Right cardiac atrium (tissue), 5 donors: ENCODE data around the gene ACTC1. TPM values are rescaled to one million over a fixed set of nuclear protein-coding genes. Genes with fewer than 3 reads are reported as not detected.
A peak's percentile ranks its signal among the peaks of the same experiment; 100 is the strongest.

Experiments
- ATAC-seq, 2 donors: fragments of 200-7000 bp; cut with Tn5 transposase; one replicate each; pipeline versions ENCODE4 v1.8.0 to v1.9.1; 2020; ENCODE audit warnings: moderate library complexity in 2 of 2, mild to moderate bottlenecking in 1 of 2
- DNase-seq, 3 donors: peaks; one replicate each; pipeline ENCODE4 v3.0.0-alpha.2; 2020
- H3K27ac ChIP-seq: one replicate; pipeline ENCODE4 v1.5.1; 2013; ENCODE audit warnings: mild to moderate bottlenecking, low read length, control low read depth, moderate library complexity
- H3K27me3 ChIP-seq: one replicate; pipeline ENCODE4 v1.6.1; 2013; ENCODE audit not compliant: control insufficient read depth, insufficient read depth
- H3K4me1 ChIP-seq: one replicate; pipeline ENCODE4 v1.6.1; 2013; ENCODE audit warnings: low read length; ENCODE audit not compliant: control insufficient read depth, insufficient read depth
- H3K4me3 ChIP-seq: one replicate; pipeline ENCODE4 v1.5.1; 2013; ENCODE audit warnings: low read length, control low read depth
- H3K9me3 ChIP-seq: one replicate; pipeline ENCODE4 v1.6.1; 2013; ENCODE audit warnings: low read length; ENCODE audit not compliant: control insufficient read depth
- WGBS: extraction: QIAGEN DNeasy Blood & Tissue Kit; methylation state at CpG from one replicate; pipeline ENCODE4 v1.1.7; 2013; 5-methylcytosine and 5-hydroxymethylcytosine counted together
- intact Hi-C, 4 donors: fragments of 100-400 bp; cut with DNase I; formaldehyde crosslinking; loops; one replicate each; pipeline versions ENCODE4 v1.11.0 to v1.14.0; 2022 to 2023
- long read RNA-seq, 4 donors: library from polyadenylated mRNA; unstranded; transcript quantifications; one replicate each; pipeline ENCODE4 v2.0.0, GENCODE V29; 2020 to 2021
- polyA plus RNA-seq: library from polyadenylated mRNA; stranded (reverse); fragments of 200-250 nt; gene quantifications from one replicate; pipeline ENCODE4 v1.2.3, GENCODE V29; 2013
- total RNA-seq, 4 donors: library from RNA; stranded (reverse); fragmentation: NEBNext Ultra II Directional; extraction: Animal tissue kit (Norgen Biotek cat#: 25700); gene quantifications; one replicate each; pipeline ENCODE4 v1.2.1, GENCODE V29; 2021
- donor health status: healthy with polysubstance abuse.
- donor health status: DM: no; HTN: yes; CAD: no.
- donor health status: DM: no; HTN: no; CAD: no.
- donor health status: DM: no; HTN: yes; CAD: no; lungs with severe emphysema.
- donor health status: DM: yes; HTN: yes; CAD: no.

Gene ACTC1
- total RNA-seq (over 10,000 TPM in 3 of 4 donors, 1,000 to 10,000 TPM in 1; 9,200 to 14,744 (median 13,223) TPM), polyA plus RNA-seq (12,784 TPM)
- long read RNA-seq, donor 1, transcript ACTC1-201 (7 exons, 3,694 nt), result major isoform, 6,561 of 8,801 reads
- long read RNA-seq, donor 1, transcript ACTC1-206 (6 exons, 1,396 nt), result minor isoform, 38 of 8,801 reads
- long read RNA-seq, donor 1, partial matches to known transcripts, result 2,152 of 8,801 reads
- long read RNA-seq, donor 1, other reads (novel, unspliced or antisense), result 49 of 8,801 reads
- long read RNA-seq, donor 2, transcript ACTC1-206 (6 exons, 1,396 nt), result minor isoform, 34 of 4,664 reads
- long read RNA-seq, donor 2, transcript ACTC1-201 (7 exons, 3,694 nt), result major isoform, 3,574 of 4,664 reads
- long read RNA-seq, donor 2, partial matches to known transcripts, result 996 of 4,664 reads
- long read RNA-seq, donor 2, other reads (novel, unspliced or antisense), result 57 of 4,664 reads
- long read RNA-seq, donor 3, transcript ACTC1-206 (6 exons, 1,396 nt), result minor isoform, 85 of 18,995 reads
- long read RNA-seq, donor 3, transcript ACTC1-201 (7 exons, 3,694 nt), result major isoform, 13,744 of 18,995 reads
- long read RNA-seq, donor 3, partial matches to known transcripts, result 5,006 of 18,995 reads
- long read RNA-seq, donor 3, other reads (novel, unspliced or antisense), result 156 of 18,995 reads
- long read RNA-seq, donor 4, transcript ACTC1-206 (6 exons, 1,396 nt), result minor isoform, 21 of 6,630 reads
- long read RNA-seq, donor 4, transcript ACTC1-201 (7 exons, 3,694 nt), result major isoform, 5,440 of 6,630 reads
- long read RNA-seq, donor 4, partial matches to known transcripts, result 1,121 of 6,630 reads
- long read RNA-seq, donor 4, other reads (novel, unspliced or antisense), result 47 of 6,630 reads

- intact Hi-C loops, result loop anchor here in 1 of 4 donors (10.0 kb wide), 1 partner anchor 109 kb away; no protein-coding TSS in a partner anchor
- no peaks in the 10 kb centered on the region for H3K27me3 ChIP-seq
- H3K4me1 ChIP-seq, result peaks cover 7% of the 10 kb centered on the region
- WGBS, result 6% methylated on average over 44 of the region's 44 CpGs
- peak within 1 kb of the TSS; percentile 45 for H3K4me3 ChIP-seq
- no peaks in the 10 kb centered on the region for H3K9me3 ChIP-seq
- ATAC-seq (peak; percentile 59 to 67), DNase-seq (peak; percentile 66 to 88 (median 87))
- H3K27ac ChIP-seq, result peak within 1 kb of the TSS; percentile 96
Observed at GRCh38 chr15:34795267-34796081, at the start of gene ACTC1. TSS of gene ACTC1 (minus strand) at chr15:34795549. CDS start at chr15:34794808, 741 bp downstream.

- no peaks in the 10 kb centered on the region for H3K4me1 ChIP-seq
- no peak for ATAC-seq
- H3K9me3 ChIP-seq, result no peaks in the 10 kb centered on the region
- intact Hi-C loops, result no loop called here
- no peak overlapping the region for H3K27ac ChIP-seq
- DNase-seq, result no peak
- no peaks in the 10 kb centered on the region for H3K27me3 ChIP-seq
- no peak overlapping the region for H3K4me3 ChIP-seq
Observed at GRCh38 chr15:34841262-34841725, 45.9 kb upstream of the ACTC1 start.

DNA sequence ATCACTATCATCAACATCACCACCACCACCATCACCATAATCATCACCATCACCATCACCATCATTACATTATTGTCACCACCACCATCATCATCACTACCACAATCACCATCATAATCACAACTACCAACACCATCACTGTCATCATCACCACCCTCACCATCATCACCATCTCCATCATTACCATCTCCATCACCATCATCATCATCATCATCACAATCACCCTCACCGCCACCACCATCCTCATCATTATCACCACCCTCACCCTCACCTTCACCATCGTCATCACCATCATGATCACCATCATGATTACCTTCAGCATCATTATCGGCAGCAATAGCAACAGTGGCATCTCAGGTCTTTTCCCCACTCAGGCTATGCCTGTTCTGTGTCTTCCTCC is 42.9 kb upstream of the ACTC1 start:
- Histone ChIP-seq H3K4me3 (no peak overlapping the region), H3K27me3 (no peaks in the 10 kb centered on the region), H3K4me1 (no peaks in the 10 kb centered on the region), H3K9me3 (no peaks in the 10 kb centered on the region), H3K27ac (no peak overlapping the region)
- DNase-seq (no peak), ATAC-seq (no peak)
- WGBS, result 96% methylated on average over 3 of the region's 3 CpGs
- intact Hi-C loops, result no loop called here

- Histone ChIP-seq H3K4me3 (no peak overlapping the region), H3K9me3 (no peaks in the 10 kb centered on the region), H3K27me3 (peaks cover 3% of the 10 kb centered on the region), H3K4me1 (no peaks in the 10 kb centered on the region), H3K27ac (no peak overlapping the region)
- intact Hi-C loops, result no loop called here
- ATAC-seq (peak in 1 of 2 donors; percentile 61), DNase-seq (no peak)
- 68% methylated on average over 6 of the region's 6 CpGs for WGBS
Observed at GRCh38 chr15:34837246-34838016, 42.1 kb upstream of the ACTC1 start.

DNA sequence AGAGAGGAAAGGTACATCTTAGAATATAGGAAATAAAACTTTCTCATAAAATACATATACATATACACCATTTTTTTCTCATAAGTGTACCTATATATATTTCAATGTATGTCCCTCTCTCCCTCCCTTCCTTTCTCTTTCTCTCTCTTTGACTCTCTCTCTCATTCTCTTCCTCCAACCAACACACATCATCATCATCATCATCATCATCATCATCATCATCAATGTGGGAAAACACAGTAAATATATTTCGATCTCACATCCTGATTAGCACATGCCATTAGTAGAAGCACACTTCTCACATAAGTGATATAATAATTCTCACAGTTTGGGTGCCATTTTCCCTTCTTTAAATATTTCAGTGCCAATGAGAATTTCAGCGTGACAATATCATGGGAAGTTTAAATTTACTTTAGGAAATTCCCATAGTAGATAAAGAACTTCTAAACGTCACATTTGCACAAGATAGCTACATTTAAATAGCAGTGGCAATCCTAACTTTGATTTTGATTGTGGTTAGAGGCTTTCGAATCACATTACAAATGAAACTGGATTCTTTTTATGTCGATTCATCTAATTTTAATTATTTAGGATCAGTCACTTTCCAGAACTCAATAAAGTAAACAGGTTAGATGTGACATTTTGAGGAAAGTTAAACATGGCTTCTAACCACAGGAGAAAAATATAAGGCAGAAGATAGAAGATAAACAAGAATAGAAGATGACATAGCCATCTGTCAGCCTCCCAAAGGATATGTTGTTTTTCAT is 33.0 kb upstream of the ACTC1 start:
- no peak for ATAC-seq
- no peak for DNase-seq
- H3K27me3 ChIP-seq, result peaks cover 3% of the 10 kb centered on the region
- no peaks in the 10 kb centered on the region for H3K9me3 ChIP-seq
- H3K4me3 ChIP-seq, result no peak overlapping the region
- intact Hi-C loops, result no loop called here
- no peaks in the 10 kb centered on the region for H3K4me1 ChIP-seq
- WGBS, result 65% methylated on average over 5 of the region's 5 CpGs
- no peak overlapping the region for H3K27ac ChIP-seq

DNA sequence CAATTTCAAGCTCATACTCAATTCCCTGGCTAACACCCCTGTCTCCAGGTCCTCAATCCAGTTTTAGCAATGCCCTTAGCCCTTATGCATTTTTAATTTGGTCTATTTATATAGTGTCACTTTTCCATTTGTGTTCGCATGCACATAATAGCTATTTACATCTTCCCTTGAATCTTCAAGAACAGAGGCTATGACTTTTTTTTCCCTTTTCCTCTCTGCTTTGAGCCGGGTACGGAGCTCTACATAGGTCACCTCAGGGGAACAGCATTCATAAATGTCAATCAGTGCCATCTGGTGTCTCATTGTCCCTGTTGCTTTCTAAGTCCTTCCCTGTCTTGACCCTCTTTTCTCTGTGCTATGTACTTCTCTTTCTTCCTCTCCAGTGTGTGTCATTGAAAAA is 26.5 kb upstream of the ACTC1 start:
- H3K4me1 ChIP-seq, result no peaks in the 10 kb centered on the region
- ATAC-seq (no peak), DNase-seq (no peak)
- no peaks in the 10 kb centered on the region for H3K9me3 ChIP-seq
- H3K4me3 ChIP-seq, result no peak overlapping the region
- intact Hi-C loops, result no loop called here
- no peaks in the 10 kb centered on the region for H3K27me3 ChIP-seq
- WGBS, result 55% methylated on average over 3 of the region's 3 CpGs
- no peak overlapping the region for H3K27ac ChIP-seq

- ATAC-seq (no peak), DNase-seq (no peak)
- Histone ChIP-seq H3K27ac (no peak overlapping the region), H3K4me1 (no peaks in the 10 kb centered on the region), H3K9me3 (no peaks in the 10 kb centered on the region), H3K4me3 (no peak overlapping the region), H3K27me3 (no peaks in the 10 kb centered on the region)
- intact Hi-C loops, result no loop called here
- 71% methylated on average over 5 of the region's 5 CpGs for WGBS
Observed at GRCh38 chr15:34820110-34820509, 24.8 kb upstream of the ACTC1 start.

DNA sequence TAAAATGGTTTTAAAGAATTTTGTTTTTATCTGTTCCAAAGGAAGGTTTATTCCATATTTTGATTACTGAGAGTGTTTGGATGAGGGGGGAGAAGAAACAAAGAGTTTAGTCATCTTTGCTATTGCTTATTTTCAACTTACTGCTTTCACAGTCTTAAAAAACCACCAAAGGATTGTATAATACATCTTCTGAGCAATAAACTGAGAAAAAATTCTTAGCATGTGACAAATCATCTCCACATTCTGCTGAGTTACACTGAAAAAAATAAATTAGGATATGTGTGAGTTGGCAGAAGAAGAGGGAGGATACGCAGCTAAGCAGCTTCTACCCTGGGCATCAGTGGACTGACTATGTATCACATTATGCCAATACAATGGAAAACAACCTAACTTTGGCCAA is 23.2 kb upstream of the ACTC1 start:
- ATAC-seq, result no peak
- intact Hi-C loops, result no loop called here
- 90% methylated on average over 1 of the region's 1 CpG for WGBS
- H3K4me3 ChIP-seq, result no peak overlapping the region
- no peak overlapping the region for H3K27ac ChIP-seq
- DNase-seq, result no peak
- H3K27me3 ChIP-seq, result no peaks in the 10 kb centered on the region
- no peaks in the 10 kb centered on the region for H3K9me3 ChIP-seq
- H3K4me1 ChIP-seq, result no peaks in the 10 kb centered on the region

GRCh38 chr15:34815836-34816235 is 20.5 kb upstream of the ACTC1 start:
- H3K9me3 ChIP-seq, result no peaks in the 10 kb centered on the region
- WGBS, result 84% methylated on average over 1 of the region's 1 CpG
- no peak overlapping the region for H3K27ac ChIP-seq
- intact Hi-C loops, result no loop called here
- H3K4me3 ChIP-seq, result no peak overlapping the region
- peaks cover 3% of the 10 kb centered on the region for H3K4me1 ChIP-seq
- DNase-seq (no peak), ATAC-seq (no peak)
- H3K27me3 ChIP-seq, result no peaks in the 10 kb centered on the region
